Natural killer cell (primary cell): ENCODE results near the gene CD96. TPM values are rescaled to one million over a fixed set of nuclear protein-coding genes. Genes with fewer than 3 reads are reported as not detected.
A peak's percentile ranks its signal among the peaks of the same experiment; 100 is the strongest.

Source experiments
- ATAC-seq, 3 donors: fragments of 150-1000 bp in 2 of 3; fragments of 200-7000 bp in 1 of 3; cut with Tn5 transposase; 1 replicate in 1 of 3; 2 replicates in 2 of 3; pipeline ENCODE4 v1.10.0; 2021; ENCODE audit warnings: mild to moderate bottlenecking in 2 of 3, moderate library complexity in 2 of 3
- DNase-seq, 2 donors: peaks; one replicate each; pipeline versions ENCODE4 v3.0.0 to v3.0.0-alpha.2; 2013 to 2021; ENCODE audit warnings: mixed read lengths in 1 of 2
- H3K27ac ChIP-seq: one replicate; pipeline ENCODE4 v1.5.1; 2013; ENCODE audit warnings: mild to moderate bottlenecking, low read length
- H3K27me3 ChIP-seq: one replicate; pipeline ENCODE4 v1.6.1; 2013; ENCODE audit warnings: low read length; ENCODE audit not compliant: control insufficient read depth, insufficient read depth
- H3K36me3 ChIP-seq: one replicate; pipeline ENCODE4 v1.6.1; 2013; ENCODE audit warnings: low read length; ENCODE audit not compliant: control insufficient read depth, insufficient read depth
- H3K4me1 ChIP-seq: one replicate; pipeline ENCODE4 v1.6.1; 2013; ENCODE audit warnings: low read length; ENCODE audit not compliant: control insufficient read depth, insufficient read depth
- H3K4me3 ChIP-seq: one replicate; pipeline ENCODE4 v1.5.1; 2013; ENCODE audit warnings: low read length
- H3K9me3 ChIP-seq: one replicate; pipeline ENCODE4 v1.6.1; 2013; ENCODE audit warnings: low read length; ENCODE audit not compliant: control insufficient read depth, insufficient read depth
- H3K27ac Mint-ChIP-seq, 2 donors: one replicate each; pipeline ENCODE4 v1.8.0; 2022; ENCODE audit warnings: mild to moderate bottlenecking in 2 of 2, mixed read lengths in 2 of 2, moderate library complexity in 1 of 2
- H3K27me3 Mint-ChIP-seq, 2 donors: one replicate each; pipeline ENCODE4 v1.8.0; 2022; ENCODE audit warnings: low read depth in 2 of 2, mixed read lengths in 2 of 2
- H3K36me3 Mint-ChIP-seq: one replicate; pipeline ENCODE4 v1.8.0; 2022; ENCODE audit warnings: mixed read lengths
- H3K4me1 Mint-ChIP-seq, 2 donors: one replicate each; pipeline ENCODE4 v1.8.0; 2022; ENCODE audit warnings: mixed read lengths in 2 of 2
- H3K4me3 Mint-ChIP-seq: one replicate; pipeline ENCODE4 v1.8.0; 2022; ENCODE audit warnings: mild to moderate bottlenecking, moderate library complexity, mixed read lengths
- H3K9me3 Mint-ChIP-seq, 2 donors: one replicate each; pipeline ENCODE4 v1.8.0; 2022; ENCODE audit warnings: mixed read lengths in 2 of 2
- CTCF ChIP-seq: fragments of 200-600 bp; IDR thresholded peaks from one replicate; pipeline ENCODE4 v1.8.0; 2022; ENCODE audit warnings: antibody characterized with exemption
- WGBS: methylation state at CpG from one replicate; pipeline ENCODE4 v1.1.7; 2013; ENCODE audit warnings: missing lambda C conversion rate; ENCODE audit not compliant: insufficient coverage; 5-methylcytosine and 5-hydroxymethylcytosine counted together
- intact Hi-C: fragments of 100-400 bp; cut with micrococcal nuclease; formaldehyde crosslinking; loops from one replicate; pipeline ENCODE4 v1.14.2; 2022
- total RNA-seq, 4 donors: library from RNA; stranded (reverse); fragments of 120-200 nt in 1 of 4; gene quantifications; one replicate each; pipeline versions ENCODE4 v1.2.3 to v1.2.4, GENCODE V29; 2013 to 2022

CD96 gene
- total RNA-seq, 3 donors from 2014 or later (not counting 1 experiment from before 2014, with no cell fraction given), result 146 to 191 (median 166) TPM

GRCh38 chr3:111566844-111567243 is 24.8 kb downstream of the CD96 start:
- peaks cover 5% of the 10 kb centered on the region for H3K4me1 ChIP-seq
- H3K27me3 ChIP-seq, result no peaks in the 10 kb centered on the region
- peaks cover 3% of the 10 kb centered on the region for H3K36me3 Mint-ChIP-seq
- H3K9me3 ChIP-seq, result no peaks in the 10 kb centered on the region
- TF ChIP-seq CTCF, result no peak
- H3K27me3 Mint-ChIP-seq, result no peaks in the 10 kb centered on the region
- intact Hi-C loops, result no loop called here
- ATAC-seq (peak; percentile 67 to 77 (median 69)), DNase-seq (peak in 1 of 2 donors; percentile 28)
- no peak overlapping the region for H3K27ac ChIP-seq
- H3K9me3 Mint-ChIP-seq, result no peaks in the 10 kb centered on the region
- no peak overlapping the region for H3K4me3 Mint-ChIP-seq
- H3K4me3 ChIP-seq, result no peak overlapping the region
- H3K36me3 ChIP-seq, result peaks cover 19% of the 10 kb centered on the region
- 23% methylated on average over 2 of the region's 2 CpGs for WGBS
- H3K4me1 Mint-ChIP-seq, result peaks cover 59 to 62% of the 10 kb centered on the region in 2 donors
- peak overlapping the region; percentile 68 to 74 for H3K27ac Mint-ChIP-seq

GRCh38 chr3:111568355-111568754 is 26.4 kb downstream of the CD96 start:
- WGBS, result 92% methylated on average over 1 of the region's 2 CpGs
- intact Hi-C loops, result no loop called here
- H3K4me1 ChIP-seq, result peaks cover 5% of the 10 kb centered on the region
- Mint-ChIP-seq H3K27ac (no peak overlapping the region), H3K4me3 (no peak overlapping the region), H3K9me3 (no peaks in the 10 kb centered on the region), H3K4me1 (peaks cover 55 to 57% of the 10 kb centered on the region in 2 donors), H3K27me3 (no peaks in the 10 kb centered on the region), H3K36me3 (peaks cover 7% of the 10 kb centered on the region)
- TF ChIP-seq CTCF, result no peak
- no peaks in the 10 kb centered on the region for H3K9me3 ChIP-seq
- peaks cover 23% of the 10 kb centered on the region for H3K36me3 ChIP-seq
- DNase-seq, result no peak
- H3K27ac ChIP-seq, result no peak overlapping the region
- no peak overlapping the region for H3K4me3 ChIP-seq
- no peaks in the 10 kb centered on the region for H3K27me3 ChIP-seq
- ATAC-seq, result no peak

GRCh38 chr3:111568911-111569310 is 26.9 kb downstream of the CD96 start:
- no peak overlapping the region for H3K27ac ChIP-seq
- DNase-seq (no peak), ATAC-seq (no peak)
- intact Hi-C loops, result no loop called here
- Mint-ChIP-seq H3K36me3 (peaks cover 7% of the 10 kb centered on the region), H3K9me3 (no peaks in the 10 kb centered on the region), H3K4me3 (no peak overlapping the region), H3K27me3 (no peaks in the 10 kb centered on the region), H3K27ac (no peak overlapping the region), H3K4me1 (peaks cover 54 to 55% of the 10 kb centered on the region in 2 donors)
- H3K27me3 ChIP-seq, result no peaks in the 10 kb centered on the region
- peaks cover 23% of the 10 kb centered on the region for H3K36me3 ChIP-seq
- no peak overlapping the region for H3K4me3 ChIP-seq
- no peak for TF ChIP-seq CTCF
- H3K9me3 ChIP-seq, result no peaks in the 10 kb centered on the region
- peaks cover 5% of the 10 kb centered on the region for H3K4me1 ChIP-seq

- intact Hi-C loops, result no loop called here
- Mint-ChIP-seq H3K4me3 (no peak overlapping the region), H3K27me3 (no peaks in the 10 kb centered on the region), H3K4me1 (peaks cover 42 to 45% of the 10 kb centered on the region in 2 donors), H3K27ac (peak overlapping the region; percentile 50 to 74), H3K36me3 (peaks cover 7% of the 10 kb centered on the region), H3K9me3 (no peaks in the 10 kb centered on the region)
- H3K27ac ChIP-seq, result no peak overlapping the region
- no peak overlapping the region for H3K4me3 ChIP-seq
- no peak for TF ChIP-seq CTCF
- H3K9me3 ChIP-seq, result no peaks in the 10 kb centered on the region
- 96% methylated on average over 12 of the region's 12 CpGs for WGBS
- H3K4me1 ChIP-seq, result peaks cover 5% of the 10 kb centered on the region
- H3K36me3 ChIP-seq, result peaks cover 23% of the 10 kb centered on the region
- DNase-seq, result no peak
- ATAC-seq, result no peak
- H3K27me3 ChIP-seq, result no peaks in the 10 kb centered on the region
Observed at GRCh38 chr3:111570404-111571030, 28.5 kb downstream of the CD96 start.
